ENCODE results near the gene CGA. TPM values are rescaled to one million over a fixed set of nuclear protein-coding genes. Genes with fewer than 3 reads are reported as not detected.

The CGA gene
- total and polyA plus RNA-seq, 2 donors (not counting 1 experiment from before 2014, with no cell fraction given): not detected

DNA sequence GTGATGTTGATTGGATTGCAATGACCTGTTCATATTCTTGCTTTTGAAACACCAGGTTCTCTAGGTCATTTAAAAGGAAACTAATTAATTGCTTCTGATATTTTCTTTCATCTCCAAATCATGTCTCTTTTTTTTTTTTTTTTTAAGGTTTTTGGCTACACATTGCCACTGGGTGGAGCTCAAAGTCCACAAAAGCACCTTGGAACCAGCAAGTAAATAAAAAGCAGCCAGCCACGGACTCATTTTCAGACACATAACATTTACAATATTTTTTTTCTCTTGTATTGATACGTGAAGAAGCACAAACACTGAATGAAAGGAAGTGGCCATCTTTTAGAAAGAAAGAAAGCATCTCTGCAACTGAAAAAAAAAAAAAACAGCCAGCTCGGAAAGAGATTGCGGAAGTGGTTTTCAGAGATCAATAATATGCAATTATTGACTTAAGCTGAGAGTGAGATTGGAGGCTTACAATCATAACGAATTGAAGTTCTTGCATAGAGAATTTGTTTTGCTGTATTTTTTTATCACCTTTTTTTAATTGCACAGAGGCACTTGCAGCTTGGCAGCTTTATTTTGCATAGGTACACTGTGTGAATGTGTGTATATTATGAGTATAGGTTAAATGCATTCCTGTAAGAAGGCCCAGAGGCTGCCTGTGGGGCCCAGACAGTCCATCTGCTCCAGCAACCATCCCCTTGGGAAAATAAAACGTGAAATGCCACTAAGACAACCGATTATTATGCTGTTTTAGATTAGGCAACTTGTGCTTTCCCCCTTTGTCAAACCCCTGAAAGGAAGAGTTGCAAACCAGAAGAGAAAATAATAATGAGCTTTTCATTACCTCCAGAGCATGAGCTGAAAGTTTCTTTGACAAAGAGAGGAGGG lies 28.2 kb downstream of the CGA start:
- Mint-ChIP-seq H3K9me3 (ENCODE audit: insufficient read depth) (no peaks in the 10 kb centered on the region), H3K4me3 (peak overlapping the region; percentile 44), H3K27ac (no peak overlapping the region), H3K27me3 (no peaks in the 10 kb centered on the region), H3K4me1 (peaks cover 5% of the 10 kb centered on the region)
- WGBS (ENCODE audit: insufficient coverage): 40% methylated on average over 1 of the region's 7 CpGs
- no peak overlapping the region for H3K27ac ChIP-seq (ENCODE audit: low read length in 2 of 2)
- POLR2A ChIA-PET: interaction anchor here (0.6 to 0.7 kb wide), 3 partner anchors 334 to 945 kb away, joined by 3 to 7 read pairs (median 5); no protein-coding TSS in a partner anchor
- no peak for ATAC-seq (ENCODE audit: low read depth)
- H4K20me1 ChIP-seq (ENCODE audit: control insufficient read depth, insufficient read depth, low read length, poor library complexity, severe bottlenecking): no peaks in the 10 kb centered on the region
- no peaks in the 10 kb centered on the region for H3K27me3 ChIP-seq (replicated peaks in 1 of 4; ENCODE audit: control extremely low read depth in 1 of 4, control insufficient read depth in 3 of 4, insufficient read depth in 4 of 4, low read length in 3 of 4)
- H3K4me2 ChIP-seq (replicated peaks; ENCODE audit: low read depth, low read length, poor library complexity, severe bottlenecking): peak overlapping the region; percentile 39
- no peak for TF ChIP-seq EZH2 (IDR thresholded peaks at IDR 0.05; ENCODE audit: borderline replicate concordance, insufficient read depth, low read depth, low read length, poor library complexity, severe bottlenecking)
- TF ChIP-seq, protein P1, sequence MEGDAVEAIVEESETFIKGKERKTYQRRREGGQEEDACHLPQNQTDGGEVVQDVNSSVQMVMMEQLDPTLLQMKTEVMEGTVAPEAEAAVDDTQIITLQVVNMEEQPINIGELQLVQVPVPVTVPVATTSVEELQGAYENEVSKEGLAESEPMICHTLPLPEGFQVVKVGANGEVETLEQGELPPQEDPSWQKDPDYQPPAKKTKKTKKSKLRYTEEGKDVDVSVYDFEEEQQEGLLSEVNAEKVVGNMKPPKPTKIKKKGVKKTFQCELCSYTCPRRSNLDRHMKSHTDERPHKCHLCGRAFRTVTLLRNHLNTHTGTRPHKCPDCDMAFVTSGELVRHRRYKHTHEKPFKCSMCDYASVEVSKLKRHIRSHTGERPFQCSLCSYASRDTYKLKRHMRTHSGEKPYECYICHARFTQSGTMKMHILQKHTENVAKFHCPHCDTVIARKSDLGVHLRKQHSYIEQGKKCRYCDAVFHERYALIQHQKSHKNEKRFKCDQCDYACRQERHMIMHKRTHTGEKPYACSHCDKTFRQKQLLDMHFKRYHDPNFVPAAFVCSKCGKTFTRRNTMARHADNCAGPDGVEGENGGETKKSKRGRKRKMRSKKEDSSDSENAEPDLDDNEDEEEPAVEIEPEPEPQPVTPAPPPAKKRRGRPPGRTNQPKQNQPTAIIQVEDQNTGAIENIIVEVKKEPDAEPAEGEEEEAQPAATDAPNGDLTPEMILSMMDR (IDR thresholded peaks at IDR 0.05): peak; percentile 78
- H3K4me3 ChIP-seq (ENCODE audit: control extremely low read depth in 1 of 5, extremely low read depth in 1 of 5, insufficient read depth in 1 of 5, low read depth in 2 of 5, low read length in 4 of 5): peak overlapping the region in 2 of 5 experiments; percentile 29 to 33
- H3K36me3 ChIP-seq (replicated peaks in 1 of 2; ENCODE audit: control extremely low read depth in 1 of 2, control insufficient read depth in 1 of 2, extremely low read depth in 1 of 2, insufficient read depth in 2 of 2, low read length in 1 of 2): no peaks in the 10 kb centered on the region
- H3K79me2 ChIP-seq (ENCODE audit: control insufficient read depth, insufficient read depth, low read length): no peaks in the 10 kb centered on the region
- peak overlapping the region; percentile 12 for H2AFZ ChIP-seq (ENCODE audit: insufficient read depth, low read depth, low read length, poor library complexity, severe bottlenecking)
- H3K9ac ChIP-seq (ENCODE audit: low read length): peak overlapping the region; percentile 42
- H3K4me1 ChIP-seq (ENCODE audit: control insufficient read depth in 2 of 2, insufficient read depth in 2 of 2, low read length in 2 of 2): no peaks in the 10 kb centered on the region
- intact Hi-C loops (cut with micrococcal nuclease): loop anchor here (1.0 to 5.0 kb wide), 2 partner anchors 171 to 1804 kb away; no protein-coding TSS in a partner anchor
- H3K9me3 ChIP-seq (ENCODE audit: control extremely low read depth in 1 of 3, control insufficient read depth in 2 of 3, insufficient read depth in 1 of 3, low read length in 2 of 3): no peaks in the 10 kb centered on the region
- DNase-seq: peak; percentile 67
- CTCF ChIA-PET: interaction anchor here (0.6 to 8.1 kb wide), 23 partner anchors 8 to 1852 kb away, joined by 3 to 89 read pairs (median 4); no protein-coding TSS in a partner anchor

DNA sequence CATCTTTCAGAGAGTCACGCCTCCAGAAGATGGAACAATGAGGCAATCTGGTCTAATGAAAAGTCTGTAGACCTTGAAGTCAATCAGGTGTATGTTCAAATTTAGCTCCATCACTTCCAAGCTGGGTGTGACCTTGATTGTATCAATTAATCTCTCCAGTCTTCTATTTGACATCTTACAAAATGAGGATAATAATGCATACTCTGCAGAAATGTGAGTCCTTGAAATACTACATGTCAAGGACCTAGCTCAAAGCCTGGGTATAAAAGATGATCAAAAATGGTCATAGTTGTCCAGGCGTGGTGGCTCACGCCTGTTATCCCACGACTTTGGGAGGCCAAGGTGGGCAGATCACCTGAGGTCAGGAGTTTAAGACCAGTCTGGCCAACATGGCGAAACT lies 29.8 kb downstream of the CGA start:
- 90% methylated on average over 4 of the region's 5 CpGs for WGBS (ENCODE audit: insufficient coverage)
- H3K9me3 Mint-ChIP-seq (ENCODE audit: insufficient read depth): no peaks in the 10 kb centered on the region
- no peak overlapping the region for H3K9ac ChIP-seq (ENCODE audit: low read length)
- H3K9me3 ChIP-seq (ENCODE audit: control extremely low read depth in 1 of 3, control insufficient read depth in 2 of 3, insufficient read depth in 1 of 3, low read length in 2 of 3): no peaks in the 10 kb centered on the region
- ChIA-PET CTCF (interaction anchor here (0.7 to 8.1 kb wide), 7 partner anchors 10 to 1806 kb away, joined by 3 to 89 read pairs (median 5); no protein-coding TSS in a partner anchor), POLR2A (no interaction called here)
- no peak overlapping the region for H3K4me2 ChIP-seq (replicated peaks; ENCODE audit: low read depth, low read length, poor library complexity, severe bottlenecking)
- no peak overlapping the region for H3K27ac Mint-ChIP-seq
- H3K27me3 Mint-ChIP-seq: no peaks in the 10 kb centered on the region
- no peak overlapping the region for H3K27ac ChIP-seq (ENCODE audit: low read length in 2 of 2)
- DNase-seq: no peak
- H3K4me3 ChIP-seq (ENCODE audit: control extremely low read depth in 1 of 5, extremely low read depth in 1 of 5, insufficient read depth in 1 of 5, low read depth in 2 of 5, low read length in 4 of 5): no peak overlapping the region
- ATAC-seq (ENCODE audit: low read depth): no peak
- H3K4me3 Mint-ChIP-seq: no peak overlapping the region
- no peak overlapping the region for H2AFZ ChIP-seq (ENCODE audit: insufficient read depth, low read depth, low read length, poor library complexity, severe bottlenecking)
- H4K20me1 ChIP-seq (ENCODE audit: control insufficient read depth, insufficient read depth, low read length, poor library complexity, severe bottlenecking): no peaks in the 10 kb centered on the region
- intact Hi-C loops (cut with micrococcal nuclease): loop anchor here (5.0 kb wide), 1 partner anchor 172 kb away; no protein-coding TSS in a partner anchor
- H3K79me2 ChIP-seq (ENCODE audit: control insufficient read depth, insufficient read depth, low read length): no peaks in the 10 kb centered on the region
- H3K36me3 ChIP-seq (replicated peaks in 1 of 2; ENCODE audit: control extremely low read depth in 1 of 2, control insufficient read depth in 1 of 2, extremely low read depth in 1 of 2, insufficient read depth in 2 of 2, low read length in 1 of 2): no peaks in the 10 kb centered on the region
- no peaks in the 10 kb centered on the region for H3K27me3 ChIP-seq (replicated peaks in 1 of 4; ENCODE audit: control extremely low read depth in 1 of 4, control insufficient read depth in 3 of 4, insufficient read depth in 4 of 4, low read length in 3 of 4)
- peaks cover 5% of the 10 kb centered on the region for H3K4me1 Mint-ChIP-seq
- H3K4me1 ChIP-seq (ENCODE audit: control insufficient read depth in 2 of 2, insufficient read depth in 2 of 2, low read length in 2 of 2): no peaks in the 10 kb centered on the region
- TF ChIP-seq, protein P1 (IDR thresholded peaks at IDR 0.05): no peak
